ENCODE results near the gene NAV1. TPM values are rescaled to one million over a fixed set of nuclear protein-coding genes. Genes with fewer than 3 reads are reported as not detected.

Gene NAV1
- total and polyA plus RNA-seq, 2 donors (not counting 3 experiments of a cell fraction or from before 2014, with no cell fraction given): 19.9 to 138 TPM

- dilution Hi-C loops (cut with MboI; ENCODE audit: extremely low pct_ligation_motif_present, low sequenced_read_pairs): loop anchor here (25.0 kb wide), 1 partner anchor 147 kb away; no protein-coding TSS in a partner anchor
- H4K20me1 ChIP-seq (replicated peaks; ENCODE audit: control insufficient read depth, extremely low read depth, insufficient read depth, low read length): no peaks in the 10 kb centered on the region
- ChIA-PET POLR2A (no interaction called here), CTCF (interaction anchor here (0.9 to 10.8 kb wide), 5 partner anchors 16 to 229 kb away, joined by 3 to 236 read pairs (median 4); no protein-coding TSS in a partner anchor)
- DNase-seq (ENCODE audit: low read depth, low spot score) (no peak), FAIRE-seq (no peak)
- intact Hi-C loops (cut with micrococcal nuclease): no loop called here
- BruUV-seq (replicated peaks): no TSS peak
- peaks cover 0 to 2% of the 10 kb centered on the region in 2 experiments for H3K36me3 ChIP-seq (ENCODE audit: control insufficient read depth in 2 of 2, extremely low read depth in 1 of 2, insufficient read depth in 2 of 2, low read length in 2 of 2)
- H3K9ac ChIP-seq (replicated peaks; ENCODE audit: extremely low read depth, insufficient read depth, low read length): no peak overlapping the region
- no peak overlapping the region for H3K27ac ChIP-seq (ENCODE audit: insufficient read depth, low read depth, low read length)
- H3K27me3 ChIP-seq (ENCODE audit: control insufficient read depth in 2 of 2, insufficient read depth in 2 of 2, low read length in 2 of 2): no peaks in the 10 kb centered on the region
- H3K4me3 ChIP-seq (replicated peaks in 1 of 3; ENCODE audit: insufficient read depth in 1 of 3, low read depth in 1 of 3, low read length in 3 of 3): no peak overlapping the region
- H3K4me2 ChIP-seq (ENCODE audit: insufficient read depth, low read length): no peak overlapping the region
- peaks cover 91% of the 10 kb centered on the region for H3K79me2 ChIP-seq (ENCODE audit: control insufficient read depth, insufficient read depth, low read length)
- no peak for TF ChIP-seq POLR2A (IDR thresholded peaks at IDR 0.05; ENCODE audit: low read depth, low read length)
- no peak for TF ChIP-seq FOS (IDR thresholded peaks at IDR 0.05; ENCODE audit: borderline replicate concordance, insufficient read depth, low read length)
- no peak for TF ChIP-seq MAX (IDR thresholded peaks at IDR 0.05; ENCODE audit: insufficient read depth, insufficient read length)
- TF ChIP-seq CTCF (IDR thresholded peaks at IDR 0.05; ENCODE audit: extremely low read depth in 1 of 2, insufficient read depth in 1 of 2, low read depth in 1 of 2, low read length in 2 of 2): no peak
- no peak for TF ChIP-seq EZH2 (IDR thresholded peaks at IDR 0.05; ENCODE audit: borderline replicate concordance, low read depth, low read length, severe bottlenecking)
- TF ChIP-seq MYC (IDR thresholded peaks at IDR 0.05; ENCODE audit: low read depth, low read length): no peak
- TF ChIP-seq POLR2AphosphoS5 (IDR thresholded peaks at IDR 0.05; ENCODE audit: insufficient read depth, low read depth, low read length): no peak
- TF ChIP-seq JUN (IDR thresholded peaks at IDR 0.05; ENCODE audit: borderline replicate concordance, insufficient read depth, insufficient read length, low read depth): no peak
- no peak for TF ChIP-seq GATA2 (IDR thresholded peaks at IDR 0.05; ENCODE audit: insufficient read depth, insufficient read length, low read depth, low read length)
- no peak overlapping the region for H2AFZ ChIP-seq (ENCODE audit: low read depth, low read length)
- no peaks in the 10 kb centered on the region for H3K9me3 ChIP-seq (replicated peaks; ENCODE audit: control insufficient read depth, insufficient read depth, low read length)
- peaks cover 23% of the 10 kb centered on the region for H3K4me1 ChIP-seq (ENCODE audit: control insufficient read depth, extremely low read depth, insufficient read depth, low read length)
- H3K9me1 ChIP-seq (replicated peaks; ENCODE audit: control insufficient read depth, extremely low read depth, insufficient read depth, low read length): no peaks in the 10 kb centered on the region
Observed at GRCh38 chr1:201565024-201565730, 26.2 kb downstream of the NAV1 start.
